ENCODE measurements around the gene GALR1.

- no peak for TF ChIP-seq CTCF (IDR thresholded peaks at IDR 0.05; ENCODE audit: insufficient read depth, low read length)
- no peak for TF ChIP-seq POLR2AphosphoS5 (IDR thresholded peaks at IDR 0.05; ENCODE audit: low read depth)
- no peak for TF ChIP-seq REST (IDR thresholded peaks at IDR 0.05; ENCODE audit: insufficient replicate concordance, low read depth)
- TF ChIP-seq SPI1 (IDR thresholded peaks at IDR 0.05; ENCODE audit: borderline replicate concordance, low read depth), result no peak
Measured at GRCh38 chr18:77249569-77250500, at the start of gene GALR1.
